Choroid plexus epithelial cell (primary cell): ENCODE results near the gene NKX2-3.

Experiments
- DNase-seq: peaks from one replicate; pipeline ENCODE4 v3.0.0-alpha.2; 2010; ENCODE audit warnings: low read depth
- H3K4me3 ChIP-seq: 2 replicates; pipeline ENCODE4 v1.5.1; 2011; ENCODE audit warnings: low read depth, mild to moderate bottlenecking, control low read depth, low read length, moderate library complexity
- CTCF ChIP-seq: conservative IDR thresholded peaks from 2 replicates; pipeline ENCODE4 v1.5.1; 2011; ENCODE audit warnings: low read depth, mild to moderate bottlenecking, control low read depth, inconsistent platforms, low read length, moderate library complexity

Gene NKX2-3

GRCh38 chr10:99569961-99570360 is 37.2 kb downstream of the NKX2-3 start:
- no peak for DNase-seq
- no peak overlapping the region for H3K4me3 ChIP-seq
- no peak for TF ChIP-seq CTCF

- DNase-seq: no peak
- H3K4me3 ChIP-seq: no peak overlapping the region
- no peak for TF ChIP-seq CTCF
Measured at GRCh38 chr10:99571816-99572215, 39.1 kb downstream of the NKX2-3 start.

GRCh38 chr10:99573790-99574189 is 41.0 kb downstream of the NKX2-3 start:
- TF ChIP-seq CTCF: no peak
- H3K4me3 ChIP-seq: no peak overlapping the region
- no peak for DNase-seq

GRCh38 chr10:99579971-99580370 is 47.2 kb downstream of the NKX2-3 start:
- TF ChIP-seq CTCF: no peak
- no peak overlapping the region for H3K4me3 ChIP-seq
- DNase-seq: no peak

GRCh38 chr10:99582255-99582770 is 49.6 kb downstream of the NKX2-3 start:
- no peak for TF ChIP-seq CTCF
- no peak for DNase-seq
- no peak overlapping the region for H3K4me3 ChIP-seq

- no peak overlapping the region for H3K4me3 ChIP-seq
- no peak for TF ChIP-seq CTCF
- DNase-seq: no peak
Measured at GRCh38 chr10:99583687-99584086, 50.9 kb downstream of the NKX2-3 start.
